ENCODE measurements around the gene SEMA5A.

The SEMA5A gene

GRCh38 chr5:9230355-9230754, 315.5 kb downstream of the SEMA5A start:
- H3K4me1 ChIP-seq (ENCODE audit: control insufficient read depth, insufficient read depth, low read length, unreplicated experiment), result peaks cover 9% of the 10 kb centered on the region
- no peaks in the 10 kb centered on the region for H3K79me2 ChIP-seq (ENCODE audit: control insufficient read depth, insufficient read depth, low read length, unreplicated experiment)
- H2AFZ ChIP-seq (ENCODE audit: low read length, unreplicated experiment), result no peak overlapping the region
- no peak overlapping the region for H3K4me3 ChIP-seq (ENCODE audit: low read depth, low read length)
- no peaks in the 10 kb centered on the region for H3K36me3 ChIP-seq (ENCODE audit: insufficient read depth, low read length)
- H3K27me3 ChIP-seq (ENCODE audit: insufficient read depth, low read length), result no peaks in the 10 kb centered on the region
- H3K27ac ChIP-seq (ENCODE audit: low read depth, low read length), result no peak overlapping the region

GRCh38 chr5:9226016-9226536, 319.8 kb downstream of the SEMA5A start:
- no peaks in the 10 kb centered on the region for H3K36me3 ChIP-seq (ENCODE audit: insufficient read depth, low read length)
- H2AFZ ChIP-seq (ENCODE audit: low read length, unreplicated experiment), result no peak overlapping the region
- H3K27ac ChIP-seq (ENCODE audit: low read depth, low read length), result no peak overlapping the region
- no peak overlapping the region for H3K4me3 ChIP-seq (ENCODE audit: low read depth, low read length)
- no peaks in the 10 kb centered on the region for H3K27me3 ChIP-seq (ENCODE audit: insufficient read depth, low read length)
- no peaks in the 10 kb centered on the region for H3K4me1 ChIP-seq (ENCODE audit: control insufficient read depth, insufficient read depth, low read length, unreplicated experiment)
- no peaks in the 10 kb centered on the region for H3K79me2 ChIP-seq (ENCODE audit: control insufficient read depth, insufficient read depth, low read length, unreplicated experiment)

GRCh38 chr5:9222054-9222976, 323.6 kb downstream of the SEMA5A start:
- H2AFZ ChIP-seq (ENCODE audit: low read length, unreplicated experiment), result no peak overlapping the region
- H3K27ac ChIP-seq (ENCODE audit: low read depth, low read length), result no peak overlapping the region
- H3K36me3 ChIP-seq (ENCODE audit: insufficient read depth, low read length), result no peaks in the 10 kb centered on the region
- no peak overlapping the region for H3K4me3 ChIP-seq (ENCODE audit: low read depth, low read length)
- H3K27me3 ChIP-seq (ENCODE audit: insufficient read depth, low read length), result no peaks in the 10 kb centered on the region
- H3K4me1 ChIP-seq (ENCODE audit: control insufficient read depth, insufficient read depth, low read length, unreplicated experiment), result no peaks in the 10 kb centered on the region
- H3K79me2 ChIP-seq (ENCODE audit: control insufficient read depth, insufficient read depth, low read length, unreplicated experiment), result no peaks in the 10 kb centered on the region

GRCh38 chr5:9218358-9218757, 327.5 kb downstream of the SEMA5A start:
- H3K79me2 ChIP-seq (ENCODE audit: control insufficient read depth, insufficient read depth, low read length, unreplicated experiment), result no peaks in the 10 kb centered on the region
- no peak overlapping the region for H2AFZ ChIP-seq (ENCODE audit: low read length, unreplicated experiment)

GRCh38 chr5:9212605-9213004, 333.3 kb downstream of the SEMA5A start:
- H3K36me3 ChIP-seq (ENCODE audit: insufficient read depth, low read length), result no peaks in the 10 kb centered on the region
- H3K27me3 ChIP-seq (ENCODE audit: insufficient read depth, low read length), result no peaks in the 10 kb centered on the region
- H3K4me1 ChIP-seq (ENCODE audit: control insufficient read depth, insufficient read depth, low read length, unreplicated experiment), result peaks cover 11% of the 10 kb centered on the region
- no peak overlapping the region for H2AFZ ChIP-seq (ENCODE audit: low read length, unreplicated experiment)
- no peak overlapping the region for H3K4me3 ChIP-seq (ENCODE audit: low read depth, low read length)
- no peaks in the 10 kb centered on the region for H3K79me2 ChIP-seq (ENCODE audit: control insufficient read depth, insufficient read depth, low read length, unreplicated experiment)
- no peak overlapping the region for H3K27ac ChIP-seq (ENCODE audit: low read depth, low read length)

More at GRCh38 chr5:9218358-9218757, 327.5 kb downstream of the SEMA5A start:
- H3K4me1 ChIP-seq (ENCODE audit: control insufficient read depth, insufficient read depth, low read length, unreplicated experiment), result no peaks in the 10 kb centered on the region
- no peak overlapping the region for H3K4me3 ChIP-seq (ENCODE audit: low read depth, low read length)
- no peaks in the 10 kb centered on the region for H3K36me3 ChIP-seq (ENCODE audit: insufficient read depth, low read length)
- no peak overlapping the region for H3K27ac ChIP-seq (ENCODE audit: low read depth, low read length)
- H3K27me3 ChIP-seq (ENCODE audit: insufficient read depth, low read length), result no peaks in the 10 kb centered on the region

GRCh38 chr5:9209846-9210492, 335.9 kb downstream of the SEMA5A start:
- H3K27me3 ChIP-seq (ENCODE audit: insufficient read depth, low read length), result no peaks in the 10 kb centered on the region
- no peak overlapping the region for H3K27ac ChIP-seq (ENCODE audit: low read depth, low read length)
- H3K4me1 ChIP-seq (ENCODE audit: control insufficient read depth, insufficient read depth, low read length, unreplicated experiment), result peaks cover 11% of the 10 kb centered on the region
- no peaks in the 10 kb centered on the region for H3K36me3 ChIP-seq (ENCODE audit: insufficient read depth, low read length)
- H2AFZ ChIP-seq (ENCODE audit: low read length, unreplicated experiment), result no peak overlapping the region
- H3K79me2 ChIP-seq (ENCODE audit: control insufficient read depth, insufficient read depth, low read length, unreplicated experiment), result no peaks in the 10 kb centered on the region
- H3K4me3 ChIP-seq (ENCODE audit: low read depth, low read length), result no peak overlapping the region

GRCh38 chr5:9207817-9208418, 338.0 kb downstream of the SEMA5A start:
- Histone ChIP-seq H3K27ac (ENCODE audit: low read depth, low read length) (no peak overlapping the region), H3K4me1 (ENCODE audit: control insufficient read depth, insufficient read depth, low read length, unreplicated experiment) (peaks cover 11% of the 10 kb centered on the region)

GRCh38 chr5:9202636-9203035, 343.2 kb downstream of the SEMA5A start:
- H3K4me3 ChIP-seq (ENCODE audit: low read depth, low read length), result no peak overlapping the region

More at GRCh38 chr5:9207817-9208418, 338.0 kb downstream of the SEMA5A start:
- H3K36me3 ChIP-seq (ENCODE audit: insufficient read depth, low read length), result no peaks in the 10 kb centered on the region
- H3K4me3 ChIP-seq (ENCODE audit: low read depth, low read length), result no peak overlapping the region
- H3K27me3 ChIP-seq (ENCODE audit: insufficient read depth, low read length), result no peaks in the 10 kb centered on the region
- no peaks in the 10 kb centered on the region for H3K79me2 ChIP-seq (ENCODE audit: control insufficient read depth, insufficient read depth, low read length, unreplicated experiment)
- H2AFZ ChIP-seq (ENCODE audit: low read length, unreplicated experiment), result no peak overlapping the region

GRCh38 chr5:9201761-9202160, 344.1 kb downstream of the SEMA5A start:
- no peak overlapping the region for H3K27ac ChIP-seq (ENCODE audit: low read depth, low read length)
- no peak overlapping the region for H3K4me3 ChIP-seq (ENCODE audit: low read depth, low read length)
- no peak overlapping the region for H2AFZ ChIP-seq (ENCODE audit: low read length, unreplicated experiment)
- peaks cover 20% of the 10 kb centered on the region for H3K4me1 ChIP-seq (ENCODE audit: control insufficient read depth, insufficient read depth, low read length, unreplicated experiment)
- no peaks in the 10 kb centered on the region for H3K79me2 ChIP-seq (ENCODE audit: control insufficient read depth, insufficient read depth, low read length, unreplicated experiment)
- H3K36me3 ChIP-seq (ENCODE audit: insufficient read depth, low read length), result no peaks in the 10 kb centered on the region
- no peaks in the 10 kb centered on the region for H3K27me3 ChIP-seq (ENCODE audit: insufficient read depth, low read length)

More at GRCh38 chr5:9202636-9203035, 343.2 kb downstream of the SEMA5A start:
- peaks cover 11% of the 10 kb centered on the region for H3K4me1 ChIP-seq (ENCODE audit: control insufficient read depth, insufficient read depth, low read length, unreplicated experiment)
- no peak overlapping the region for H2AFZ ChIP-seq (ENCODE audit: low read length, unreplicated experiment)
- H3K27ac ChIP-seq (ENCODE audit: low read depth, low read length), result no peak overlapping the region
- no peaks in the 10 kb centered on the region for H3K27me3 ChIP-seq (ENCODE audit: insufficient read depth, low read length)
- no peaks in the 10 kb centered on the region for H3K79me2 ChIP-seq (ENCODE audit: control insufficient read depth, insufficient read depth, low read length, unreplicated experiment)
- H3K36me3 ChIP-seq (ENCODE audit: insufficient read depth, low read length), result no peaks in the 10 kb centered on the region

- H3K27ac ChIP-seq (ENCODE audit: low read depth, low read length), result no peak overlapping the region
- no peaks in the 10 kb centered on the region for H3K27me3 ChIP-seq (ENCODE audit: insufficient read depth, low read length)
- no peaks in the 10 kb centered on the region for H3K79me2 ChIP-seq (ENCODE audit: control insufficient read depth, insufficient read depth, low read length, unreplicated experiment)
- H3K4me3 ChIP-seq (ENCODE audit: low read depth, low read length), result no peak overlapping the region
- no peaks in the 10 kb centered on the region for H3K36me3 ChIP-seq (ENCODE audit: insufficient read depth, low read length)
- no peak overlapping the region for H2AFZ ChIP-seq (ENCODE audit: low read length, unreplicated experiment)
- H3K4me1 ChIP-seq (ENCODE audit: control insufficient read depth, insufficient read depth, low read length, unreplicated experiment), result peaks cover 26% of the 10 kb centered on the region
These were observed 344.9 kb downstream of the SEMA5A start for GRCh38 chr5:9201011-9201410.
